ENCODE data around the gene PEX14.

GRCh38 chr1:10530756-10531495, 56.2 kb downstream of the PEX14 start:
- TF ChIP-seq POLR2A (IDR thresholded peaks at IDR 0.05; ENCODE audit: low read length) (no peak), GATA1 (IDR thresholded peaks at IDR 0.05; ENCODE audit: low read depth, low read length) (no peak)

Measured in erythroblast (primary cell).